Activated gamma-delta T cell (primary cell): ENCODE results near the gene COPS6.
"Not testable (repeated sequence)": the region's sequence is repeated elsewhere in the genome, so short reads cannot be mapped to it uniquely, and the experiment has no call there.

Experiments
- DNase-seq: peaks from one replicate; lab custom pipeline; 2025; lab: John Stamatoyannopoulos, UW

Gene COPS6

DNA sequence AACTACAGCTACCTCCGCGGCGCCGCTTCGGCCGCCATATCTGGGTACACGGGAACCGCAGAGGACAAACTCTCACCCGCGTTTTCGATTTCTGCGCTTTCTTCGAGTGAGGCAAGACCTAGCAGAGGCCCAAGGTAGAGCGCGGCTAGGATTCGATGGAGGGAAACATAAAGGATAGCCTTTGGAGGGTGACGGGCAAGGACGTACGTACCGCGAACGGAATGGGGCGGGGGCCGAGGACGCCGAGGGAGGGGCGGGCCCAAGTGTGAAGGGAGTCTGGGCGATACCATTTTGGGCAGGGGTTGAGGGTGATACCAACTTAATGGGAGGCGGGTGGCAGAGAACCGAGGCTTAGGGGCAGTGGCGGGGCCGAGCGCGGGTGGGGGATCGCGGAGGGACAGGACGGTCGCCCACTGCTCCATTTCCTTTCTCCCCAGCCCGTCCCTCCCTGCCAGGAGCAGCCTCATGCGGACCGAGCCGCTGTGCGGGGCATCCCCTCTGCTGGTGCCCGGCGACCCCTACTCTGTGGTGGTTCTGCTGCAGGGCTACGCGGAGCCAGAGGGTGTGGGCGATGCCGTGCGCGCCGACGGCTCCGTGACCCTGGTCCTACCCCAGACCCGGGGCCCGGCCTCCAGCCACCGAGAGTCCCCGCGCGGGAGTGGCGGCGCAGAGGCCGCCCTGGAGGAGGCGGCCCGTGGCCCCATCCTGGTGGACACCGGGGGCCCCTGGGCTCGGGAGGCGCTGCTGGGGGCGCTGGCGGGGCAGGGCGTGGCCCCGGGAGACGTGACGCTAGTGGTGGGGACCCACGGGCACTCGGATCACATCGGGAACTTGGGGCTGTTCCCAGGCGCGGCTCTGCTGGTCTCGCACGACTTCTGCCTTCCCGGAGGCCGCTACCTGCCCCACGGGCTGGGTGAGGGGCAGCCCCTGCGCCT is 38.4 kb downstream of the COPS6 start, which contains the start of gene MBLAC1:
Gene MBLAC1 (plus strand): TSS at position 37 of the 935 bp plus-strand sequence. CDS start 429 bp downstream, at position 466.
- peak; percentile 68 for DNase-seq

GRCh38 chr7:100127866-100128636 is 39.3 kb downstream of the COPS6 start:
- DNase-seq = no peak

DNA sequence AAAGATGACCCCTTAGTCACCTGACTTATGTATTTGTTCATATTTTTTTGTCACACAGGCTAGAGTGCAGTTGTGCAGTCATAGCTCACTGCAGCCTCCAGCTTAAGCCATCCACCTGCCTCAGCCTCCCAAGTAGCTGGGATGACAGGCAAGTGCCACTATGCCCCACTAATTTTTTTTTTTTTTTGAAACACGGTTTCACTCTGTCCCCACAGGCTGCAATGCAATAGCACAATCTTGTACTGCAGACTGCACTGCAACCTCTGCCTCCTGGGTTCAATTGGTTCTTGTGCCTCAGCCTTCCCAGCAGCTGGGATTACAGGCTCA is 39.8 kb downstream of the COPS6 start:
- DNase-seq = no peak

DNA sequence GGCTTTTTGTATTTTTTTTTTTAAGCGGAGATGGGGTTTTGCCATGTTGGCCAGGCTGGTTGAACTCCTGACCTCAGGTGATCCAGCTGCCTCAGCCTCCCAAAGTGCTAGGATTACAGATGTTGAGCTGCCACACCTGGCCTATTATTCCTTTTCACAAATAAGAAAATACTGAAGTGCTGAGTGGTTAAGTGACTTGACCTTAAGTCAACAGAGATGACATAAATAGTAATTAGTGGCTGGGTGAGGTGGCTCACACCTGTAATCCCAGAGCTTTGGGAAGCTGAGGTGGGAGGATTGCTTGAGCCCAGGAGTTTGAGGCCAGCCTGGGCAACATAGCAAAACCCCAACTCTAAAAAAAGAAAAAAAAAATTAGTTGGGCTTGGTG is 41.4 kb downstream of the COPS6 start:
- not testable (repeated sequence) for DNase-seq

- peak; percentile 44 for DNase-seq
Measured at GRCh38 chr7:100130608-100131453, 42.1 kb downstream of the COPS6 start.

- no peak for DNase-seq
Measured at GRCh38 chr7:100132126-100132525, 43.4 kb downstream of the COPS6 start.

GRCh38 chr7:100132697-100133151 is 44.0 kb downstream of the COPS6 start:
- DNase-seq = no peak

- DNase-seq = no peak
Measured at GRCh38 chr7:100137851-100138760, 49.3 kb downstream of the COPS6 start.

GRCh38 chr7:100141555-100141949 is 52.8 kb downstream of the COPS6 start:
- DNase-seq = no peak
